ENCODE results near the gene INCA1.
A peak's percentile ranks its signal among the peaks of the same experiment; 100 is the strongest.

Gene INCA1

GRCh38 chr17:4969551-4970173 lies 27.7 kb downstream of the INCA1 start:
- DNase-seq: no peak

GRCh38 chr17:4969047-4969550 lies 28.2 kb downstream of the INCA1 start:
- DNase-seq: peak; percentile 58

DNA sequence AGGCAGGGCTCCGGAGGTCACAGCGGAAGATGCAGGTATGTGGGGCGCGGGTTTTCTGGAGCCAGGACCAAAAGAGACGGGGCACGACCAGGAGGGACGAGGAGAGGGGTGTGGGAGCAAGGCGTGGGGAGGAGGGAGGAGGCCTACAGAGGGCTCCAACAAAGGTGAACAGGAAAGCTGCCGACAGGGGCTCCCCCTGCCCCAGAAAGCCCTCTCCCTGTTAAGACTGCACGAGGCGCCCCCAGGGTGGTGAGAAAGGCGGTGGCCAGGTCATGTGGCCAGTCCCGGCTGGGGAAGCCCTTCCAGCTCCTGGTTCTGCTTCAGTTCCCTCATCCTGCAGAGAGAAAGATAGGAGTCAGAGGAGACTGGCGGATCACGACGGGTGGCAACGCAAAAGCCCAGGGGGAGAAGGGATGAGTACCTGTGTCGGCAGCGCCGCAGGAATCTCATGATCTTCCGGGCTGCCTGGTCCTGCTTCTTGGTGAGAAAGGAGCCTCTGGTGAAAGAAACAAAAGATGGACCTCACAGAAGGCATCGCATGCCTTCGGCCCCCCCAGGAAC lies 28.8 kb downstream of the INCA1 start:
- DNase-seq: peak; percentile 26

DNA sequence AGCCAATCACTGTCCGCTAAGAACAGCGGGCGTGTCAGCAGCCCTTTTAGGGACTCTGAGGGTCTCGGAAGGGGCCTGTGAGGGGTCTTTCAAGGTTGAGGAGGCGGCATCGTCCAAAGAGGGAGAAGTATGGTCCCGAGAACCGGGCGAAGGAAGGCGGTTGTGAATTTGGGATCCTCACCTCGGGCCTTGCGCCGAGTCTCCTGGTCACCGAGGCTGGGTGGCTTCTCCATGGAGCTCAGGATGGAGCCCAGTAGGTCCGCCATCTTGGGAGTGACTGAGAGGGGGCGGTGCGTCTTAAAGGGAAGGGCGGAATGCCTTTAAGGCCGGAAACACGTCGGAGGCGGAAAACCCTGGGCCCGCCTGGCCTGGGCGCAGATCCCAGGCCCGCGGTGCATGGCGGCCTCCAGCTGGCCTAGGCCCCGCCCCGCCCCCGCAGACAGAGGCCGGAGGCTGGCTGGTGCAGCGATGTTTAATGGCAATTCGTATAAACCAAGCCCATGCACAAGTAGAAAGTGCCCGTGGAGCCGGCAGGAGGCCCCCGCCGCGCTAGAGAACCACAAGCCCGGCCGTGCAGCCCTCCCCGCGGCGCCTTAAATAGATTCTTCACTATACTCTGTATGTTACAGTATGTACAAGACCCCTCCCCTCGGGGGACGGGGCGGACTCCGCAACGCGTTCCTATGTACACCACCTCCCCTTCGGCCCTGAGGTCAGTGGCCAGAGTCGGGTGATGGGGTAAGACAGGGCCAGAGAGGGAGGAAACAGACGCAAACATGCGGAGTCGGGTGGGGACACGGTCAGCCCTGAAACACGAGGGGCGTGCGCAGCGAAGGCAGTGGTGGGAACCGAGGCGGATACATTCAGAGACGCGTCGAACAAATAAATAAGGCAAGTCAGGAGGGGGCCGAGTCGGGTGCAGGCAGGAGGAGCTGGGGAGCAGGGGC lies 29.5 kb downstream of the INCA1 start, which contains the start of gene SPAG7:
Gene SPAG7, minus strand, starts transcription at position 279 of the 947 bp plus-strand sequence. Its CDS starts 13 bp downstream, at position 266.
- peak; percentile 93 for DNase-seq

- DNase-seq: peak; percentile 99
These were observed 30.3 kb downstream of the INCA1 start for GRCh38 chr17:4966844-4967538.

DNA sequence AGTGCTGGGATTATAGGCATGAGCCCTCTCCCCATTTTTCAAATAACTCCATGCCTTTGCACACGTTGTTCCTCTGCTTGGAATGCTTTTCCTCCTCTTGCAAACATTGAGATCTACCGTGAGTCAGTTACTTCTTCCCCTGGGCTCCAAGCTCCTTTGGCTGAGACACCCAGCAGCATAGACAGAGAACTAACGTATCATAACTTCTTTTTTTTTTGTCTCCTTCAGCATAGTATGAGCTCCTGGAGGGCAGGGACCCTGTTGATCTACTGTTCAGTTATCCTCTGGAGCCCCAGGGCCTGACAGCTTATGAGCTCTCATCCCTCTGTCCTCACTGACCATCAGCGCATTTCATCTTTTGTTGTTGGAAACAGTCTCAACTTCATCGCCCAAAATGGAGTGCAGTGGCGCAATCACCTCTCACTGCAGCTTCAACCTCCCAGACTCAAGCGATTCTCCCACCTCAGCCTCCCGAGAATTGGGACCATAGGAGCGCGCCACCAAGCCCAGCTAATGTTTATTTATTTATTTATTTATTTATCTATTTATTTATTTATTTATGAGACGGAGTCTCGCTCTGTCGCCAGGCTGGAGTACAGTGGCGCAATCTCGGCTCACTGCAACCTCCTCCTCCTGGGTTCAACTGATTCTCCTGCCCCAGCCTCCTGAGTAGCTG lies 31.9 kb downstream of the INCA1 start:
- DNase-seq: no peak

DNA sequence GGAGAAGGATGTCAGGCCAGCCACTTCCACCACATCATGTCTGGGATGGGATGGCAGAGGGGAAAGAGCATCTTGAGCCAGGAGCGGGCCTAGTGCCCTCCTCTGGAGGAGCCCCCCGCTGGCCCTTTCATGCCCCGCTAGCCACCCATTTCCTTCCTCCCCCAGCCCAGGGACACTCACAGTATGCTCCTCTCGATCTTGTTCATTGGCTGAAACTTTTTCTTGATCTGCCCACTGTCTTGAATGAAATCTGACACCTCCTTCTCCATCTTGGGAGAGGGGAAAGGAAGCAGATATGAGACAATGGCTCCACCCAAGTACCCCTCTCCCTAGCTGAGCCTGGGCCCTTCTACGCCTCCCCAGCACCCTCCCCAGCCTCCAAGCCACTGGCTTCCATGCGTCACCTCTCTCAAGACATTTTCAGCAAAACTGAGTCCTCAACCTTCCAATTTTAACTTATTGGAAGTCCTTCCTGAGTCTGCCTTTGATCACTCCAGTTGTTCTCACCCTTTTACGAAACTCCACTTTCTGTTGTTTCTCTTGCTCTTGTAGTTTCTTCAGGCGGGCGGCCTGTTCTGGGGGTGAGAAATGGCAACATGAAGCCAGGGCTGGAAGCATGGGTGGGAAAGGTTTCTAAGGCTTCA lies 36.9 kb downstream of the INCA1 start:
- no peak for DNase-seq

GRCh38 chr17:4959261-4959965 lies 37.9 kb downstream of the INCA1 start:
- no peak for DNase-seq

DNA sequence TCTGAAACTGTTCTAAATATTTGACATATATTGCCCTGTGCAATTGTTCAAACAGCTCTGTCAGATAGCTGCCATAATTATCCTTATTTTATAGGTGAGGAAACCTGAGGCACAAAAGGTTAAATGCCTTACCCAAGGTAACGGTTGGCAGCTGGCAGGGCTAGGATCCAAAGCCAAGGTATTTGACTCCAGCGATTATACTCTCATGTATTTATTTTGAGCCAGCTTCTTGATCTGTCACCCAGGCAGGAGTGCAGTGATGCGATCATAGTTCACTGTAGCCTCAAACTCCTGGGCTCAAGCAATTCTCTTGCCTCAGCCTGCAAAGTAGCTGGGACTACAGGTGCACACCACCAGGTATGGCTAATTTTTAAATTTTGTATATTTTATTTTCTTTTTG lies 39.2 kb downstream of the INCA1 start:
- DNase-seq: no peak

- DNase-seq: peak; percentile 3
These were observed 40.7 kb downstream of the INCA1 start for GRCh38 chr17:4956493-4957061.

GRCh38 chr17:4955091-4955490 lies 42.2 kb downstream of the INCA1 start:
- no peak for DNase-seq

DNA sequence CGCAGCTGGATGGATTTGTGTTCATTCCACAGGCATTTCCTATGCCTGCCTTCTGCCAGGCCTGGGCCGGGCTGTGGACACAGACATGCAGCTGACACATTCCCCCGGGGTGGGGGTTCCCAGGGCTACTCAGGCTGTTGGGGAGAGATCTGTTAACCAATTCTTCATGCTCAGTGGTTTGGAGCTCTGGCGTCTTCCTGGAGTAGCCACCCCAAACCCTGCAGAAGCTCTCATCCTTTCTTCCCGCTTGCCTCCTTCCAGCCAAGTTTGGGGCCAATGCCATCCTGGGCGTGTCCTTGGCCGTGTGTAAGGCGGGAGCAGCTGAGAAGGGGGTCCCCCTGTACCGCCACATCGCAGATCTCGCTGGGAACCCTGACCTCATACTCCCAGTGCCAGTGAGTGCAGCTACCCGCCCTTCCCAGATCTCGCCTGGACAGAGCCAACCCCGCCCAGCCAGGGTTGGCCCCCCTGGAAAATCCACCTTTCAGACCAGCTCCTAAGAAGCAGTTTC lies 43.8 kb downstream of the INCA1 start:
- no peak for DNase-seq

- no peak for DNase-seq
These were observed 45.8 kb downstream of the INCA1 start for GRCh38 chr17:4951486-4951885.

DNA sequence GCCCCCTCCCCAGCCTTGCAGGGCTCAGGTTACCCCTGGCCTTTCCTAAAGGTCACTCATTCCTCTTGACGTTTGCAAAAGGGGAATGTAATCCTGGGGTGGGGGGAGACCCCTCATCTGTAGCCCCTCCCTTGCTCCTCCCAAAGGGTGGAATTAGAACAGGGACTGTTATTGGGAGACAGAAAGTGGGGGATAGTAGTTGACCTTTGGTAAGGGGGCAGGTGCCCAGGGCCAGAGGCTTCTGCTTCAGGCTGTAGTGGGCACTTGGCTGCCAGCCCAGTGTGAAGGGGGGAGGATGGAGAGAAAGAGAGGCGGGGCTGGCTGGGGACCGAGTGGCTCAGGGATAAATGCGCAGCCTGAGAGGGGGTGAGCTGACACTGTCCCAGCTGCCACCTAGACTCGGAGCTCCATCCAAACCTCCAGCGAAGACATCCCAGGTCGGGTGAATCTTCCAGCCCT lies 46.5 kb downstream of the INCA1 start, which contains the start of gene ENO3:
Gene ENO3, plus strand, starts transcription at position 374 of the 459 bp plus-strand sequence. CDS start 711 bp downstream, outside the sequence.
- DNase-seq: peak; percentile 80

DNA sequence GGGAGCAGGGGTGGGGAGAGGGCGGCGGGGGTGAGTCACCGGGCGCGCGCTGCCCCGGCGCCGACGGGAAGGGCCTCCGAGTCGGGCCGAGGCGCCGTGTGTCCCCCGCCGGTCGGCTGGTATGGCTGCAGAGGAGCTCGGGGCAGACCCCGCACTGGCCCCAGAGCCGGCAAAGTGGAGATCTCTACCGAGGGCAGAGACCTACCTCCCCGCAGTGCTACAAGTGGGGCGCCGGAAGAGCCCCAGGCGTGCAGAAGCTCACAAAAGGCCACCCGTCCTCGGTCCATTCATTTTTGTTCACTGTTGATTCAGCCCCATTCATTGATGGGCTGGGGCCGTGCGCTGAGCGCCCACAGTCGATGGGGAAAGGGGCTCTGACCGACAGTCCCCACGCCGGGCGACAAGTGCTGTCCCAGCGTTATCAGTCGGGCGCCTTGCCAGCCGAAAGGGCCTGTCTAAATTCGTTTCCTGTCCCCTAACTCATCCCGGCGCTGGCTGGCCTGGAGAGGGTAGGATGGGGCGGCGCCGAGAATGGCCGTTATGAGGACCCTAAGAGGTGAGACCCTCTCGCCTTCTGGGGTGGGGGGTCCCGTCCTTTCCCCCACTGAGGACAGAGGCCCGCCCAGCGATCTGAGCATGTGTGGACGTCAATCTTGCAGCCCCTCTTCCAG lies 47.1 kb downstream of the INCA1 start:
- peak; percentile 42 for DNase-seq

- DNase-seq: peak; percentile 64
These were observed 47.8 kb downstream of the INCA1 start for GRCh38 chr17:4949321-4950074.

GRCh38 chr17:4948931-4949320 lies 48.4 kb downstream of the INCA1 start:
- peak; percentile 98 for DNase-seq

DNA sequence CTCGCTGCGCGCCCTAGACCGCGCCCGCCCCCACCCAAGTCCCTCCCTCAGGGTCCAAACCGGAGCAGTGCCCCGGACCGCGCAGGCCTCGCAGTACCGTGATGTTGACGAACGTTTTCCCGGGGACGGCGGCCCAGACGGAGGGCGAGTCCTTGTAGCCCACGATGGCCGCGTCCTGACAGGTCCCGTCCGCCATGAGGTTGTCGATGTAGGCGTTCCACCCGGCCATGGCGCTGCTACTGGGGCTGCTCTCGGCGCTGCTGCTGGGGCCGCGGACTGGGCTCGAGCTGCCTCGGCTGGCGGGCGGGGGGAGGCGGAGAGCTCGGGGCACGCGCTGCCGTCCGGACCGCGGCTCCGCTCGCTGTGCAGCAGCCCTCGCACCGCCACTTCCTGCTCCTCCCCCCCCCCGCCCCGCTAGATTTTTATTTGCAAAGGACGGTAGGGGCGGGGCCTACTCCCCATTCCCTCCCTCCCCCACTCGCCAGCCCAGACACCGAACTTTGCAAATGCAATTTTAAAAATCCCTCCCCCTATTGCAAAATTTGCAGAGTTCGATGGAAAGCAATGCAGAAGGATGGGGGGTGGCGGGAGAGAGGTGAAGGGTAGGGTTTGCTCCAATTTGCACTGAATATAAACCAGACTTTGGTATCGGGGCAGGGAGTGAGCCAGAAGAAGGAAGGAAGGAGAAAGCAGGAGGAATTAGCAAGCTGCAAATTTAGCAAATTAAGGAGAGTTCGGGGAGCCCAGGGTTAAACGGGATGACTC lies 49.0 kb downstream of the INCA1 start, which contains the start of gene PFN1:
Gene PFN1, minus strand, starts transcription at position 365 of the 765 bp plus-strand sequence. Its CDS starts 136 bp downstream, at position 229.
- DNase-seq: peak; percentile 93
